Right lung (tissue), 5 donors: ENCODE measurements around the gene BPIFB6. TPM values are rescaled to one million over a fixed set of nuclear protein-coding genes. Genes with fewer than 3 reads are reported as not detected.

Experiments
- DNase-seq, 2 donors: peaks; one replicate each; pipeline ENCODE4 v3.0.0-alpha.2; 2013
- polyA plus RNA-seq, 5 donors: library from polyadenylated mRNA; unstranded; fragments of 120-200 nt; gene quantifications; one replicate each; pipeline versions ENCODE4 v1.2.1 to v1.2.3, GENCODE V29; 2013; ENCODE audit warnings: inconsistent platforms in 1 of 5, low replicate concordance in 1 of 5; ENCODE audit not compliant: insufficient read length in 5 of 5, insufficient read depth in 1 of 5

BPIFB6 gene
- polyA plus RNA-seq, 5 donors: not detected

GRCh38 chr20:33084722-33085121, 53.3 kb downstream of the BPIFB6 start:
- DNase-seq: no peak

GRCh38 chr20:33086052-33086722, 54.7 kb downstream of the BPIFB6 start:
- DNase-seq: no peak

- DNase-seq: no peak
These were observed 59.7 kb downstream of the BPIFB6 start for GRCh38 chr20:33091147-33091546.

GRCh38 chr20:33091693-33092092, 60.2 kb downstream of the BPIFB6 start:
- no peak for DNase-seq

GRCh38 chr20:33092361-33092760, 60.9 kb downstream of the BPIFB6 start:
- DNase-seq: no peak

- no peak for DNase-seq
These were observed 61.6 kb downstream of the BPIFB6 start for GRCh38 chr20:33093074-33093473.

- no peak for DNase-seq
These were observed 62.1 kb downstream of the BPIFB6 start for GRCh38 chr20:33093582-33093981.

Other genes with a start within 250 kb of the BPIFB6 start
- gene MAPRE1, start 211.7 kb upstream of the BPIFB6 start, polyA plus RNA-seq: 10 to 100 TPM; 77.4 to 95.1 (median 80.9) TPM
- gene EFCAB8, start 172.7 kb upstream of the BPIFB6 start, polyA plus RNA-seq: under 1 TPM in 2 of 5 donors, not detected in 3; 0.18 to 0.26 TPM
- gene SUN5, start 27.2 kb upstream of the BPIFB6 start, polyA plus RNA-seq: not detected
- gene BPIFB2, start 23.9 kb upstream of the BPIFB6 start, polyA plus RNA-seq: not detected
- gene BPIFB3, start 22.3 kb downstream of the BPIFB6 start, polyA plus RNA-seq: not detected
- not detected for gene BPIFB4, start 48.0 kb downstream of the BPIFB6 start, polyA plus RNA-seq
- not detected for gene BPIFA2, start 136.5 kb downstream of the BPIFB6 start, polyA plus RNA-seq
- gene BPIFA3, start 185.7 kb downstream of the BPIFB6 start, polyA plus RNA-seq: not detected
- gene BPIFA1, start 204.3 kb downstream of the BPIFB6 start, polyA plus RNA-seq: not detected